Vagina (tissue), 2 donors: ENCODE measurements around the gene CLK2.

Experiments used
- CTCF ChIP-seq, 3 experiments: fragments of 450-650 bp in 2 of 3; fragments of 200-600 bp in 1 of 3; sonication (generic) in 1 of 3; IDR thresholded peaks; one replicate each; pipeline ENCODE4 v1.5.1; 2017 to 2019; ENCODE audit warnings: antibody characterized with exemption in 3 of 3, mild to moderate bottlenecking in 2 of 3, moderate library complexity in 2 of 3
- POLR2A ChIP-seq, 2 donors: fragments of 450-650 bp; IDR thresholded peaks; one replicate each; pipeline ENCODE4 v1.6.1; 2017; ENCODE audit warnings: antibody characterized with exemption in 2 of 2, mild to moderate bottlenecking in 2 of 2, moderate library complexity in 2 of 2
- POLR2AphosphoS5 ChIP-seq, 2 donors: sonication (generic); formaldehyde crosslinking; IDR thresholded peaks; one replicate each; pipeline ENCODE4 v1.9.0; 2017; ENCODE audit warnings: antibody characterized with exemption in 2 of 2, mild to moderate bottlenecking in 2 of 2, low read depth in 1 of 2; ENCODE audit not compliant: insufficient read depth in 1 of 2

DNA sequence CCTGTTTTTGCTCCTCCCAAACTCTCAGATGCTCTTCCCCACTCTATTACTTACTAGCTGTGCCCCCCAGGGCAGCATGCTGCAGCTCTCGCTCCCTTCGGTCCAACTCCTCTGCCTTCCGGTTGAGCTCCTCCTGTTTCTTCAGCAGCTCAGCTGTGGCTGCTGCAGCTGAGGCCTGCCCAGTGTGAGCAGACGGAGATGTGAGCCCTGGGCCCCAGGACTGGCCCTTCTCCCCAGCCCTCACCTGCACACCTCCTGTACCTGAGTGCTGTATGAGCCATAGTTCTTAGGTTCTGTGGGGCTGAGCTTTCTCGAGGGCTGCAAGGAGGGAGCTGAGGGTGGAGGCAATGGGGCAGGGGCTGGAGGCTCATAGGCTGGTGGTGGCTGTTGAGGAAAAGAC is 13.0 kb downstream of the CLK2 start:
- TF ChIP-seq CTCF (IDR thresholded peaks at IDR 0.05) (no peak), POLR2A (IDR thresholded peaks at IDR 0.05) (no peak), POLR2AphosphoS5 (IDR thresholded peaks at IDR 0.05; ENCODE audit: insufficient read depth in 1 of 2, low read depth in 1 of 2) (no peak)
